Smooth muscle cell (in vitro differentiated cells): ENCODE data around the gene HOXB3. TPM values are rescaled to one million over a fixed set of nuclear protein-coding genes. Genes with fewer than 3 reads are reported as not detected.

ENCODE experiments used
- DNase-seq: peaks from one replicate; lab custom pipeline; 2025; ENCODE audit not compliant: unreplicated experiment; lab: John Stamatoyannopoulos, UW
- H2AFZ ChIP-seq: fragments of 200-600 bp; sonication (generic); 2 replicates; pipeline ENCODE4 v1.6.0; 2016; ENCODE audit warnings: antibody characterized with exemption, low read depth, mild to moderate bottlenecking
- H3F3A ChIP-seq: fragments of 200-600 bp; sonication (generic); 2 replicates; pipeline ENCODE4 v1.6.0; 2017; ENCODE audit warnings: antibody characterized with exemption, low read depth
- H3K27ac ChIP-seq: fragments of 200-600 bp; sonication (generic); 2 replicates; pipeline ENCODE4 v1.5.1; 2016; ENCODE audit warnings: low read depth, mild to moderate bottlenecking
- H3K27me3 ChIP-seq: fragments of 200-600 bp; sonication (generic); 2 replicates; pipeline ENCODE4 v1.6.1; 2016; ENCODE audit warnings: low read depth, mild to moderate bottlenecking
- H3K36me3 ChIP-seq: fragments of 200-600 bp; sonication (generic); 2 replicates; pipeline ENCODE4 v1.5.1; 2016; ENCODE audit warnings: low read depth
- H3K4me1 ChIP-seq: fragments of 200-600 bp; sonication (generic); 2 replicates; pipeline ENCODE4 v1.5.1; 2016; ENCODE audit warnings: low read depth
- H3K4me2 ChIP-seq: fragments of 200-600 bp; sonication (generic); 2 replicates; pipeline ENCODE4 v1.6.0; 2016; ENCODE audit warnings: mild to moderate bottlenecking
- H3K4me3 ChIP-seq: fragments of 200-600 bp; sonication (generic); 2 replicates; pipeline ENCODE4 v1.5.1; 2016; ENCODE audit warnings: mild to moderate bottlenecking
- H3K79me2 ChIP-seq: fragments of 200-600 bp; sonication (generic); 2 replicates; pipeline ENCODE4 v1.6.0; 2016; ENCODE audit warnings: low read depth, mild to moderate bottlenecking
- H3K9ac ChIP-seq: fragments of 200-600 bp; sonication (generic); 2 replicates; pipeline ENCODE4 v1.6.0; 2016; ENCODE audit warnings: low read depth
- H3K9me3 ChIP-seq: fragments of 200-600 bp; sonication (generic); replicated peaks from 2 replicates; pipeline ENCODE4 v1.5.1; 2016; ENCODE audit warnings: low read depth
- H4K20me1 ChIP-seq: fragments of 200-600 bp; sonication (generic); 2 replicates; pipeline ENCODE4 v1.6.0; 2016; ENCODE audit warnings: low read depth
- WGBS: methylation state at CpG from one replicate; pipeline ENCODE4 v1.1.7; 2016; ENCODE audit warnings: low lambda C conversion rate; 5-methylcytosine and 5-hydroxymethylcytosine counted together
- polyA plus RNA-seq: library from polyadenylated mRNA; unstranded; fragments of >200 nt; fragmentation: Nextera tagmentation; extraction: Ambion mirVana; gene quantifications from 2 replicates; pipeline ENCODE4 v1.2.1, GENCODE V29; 2016
- total RNA-seq: library from RNA; depleted of rRNA; stranded (reverse); fragments of >200 nt; gene quantifications from 2 replicates; pipeline ENCODE4 v1.2.3, GENCODE V29; 2014
- TF ChIP-seq, protein P1 (sequence below): fragments of 200-600 bp; sonication (generic); IDR thresholded peaks from 2 replicates; pipeline ENCODE4 v1.5.1; 2017; ENCODE audit warnings: borderline replicate concordance, mild to moderate bottlenecking, antibody characterized with exemption; ENCODE audit not compliant: insufficient read depth, poor library complexity, severe bottlenecking

The HOXB3 gene
- total and polyA plus RNA-seq, 2 experiments from 2014 or later, result 2.8 to 5.1 TPM

DNA sequence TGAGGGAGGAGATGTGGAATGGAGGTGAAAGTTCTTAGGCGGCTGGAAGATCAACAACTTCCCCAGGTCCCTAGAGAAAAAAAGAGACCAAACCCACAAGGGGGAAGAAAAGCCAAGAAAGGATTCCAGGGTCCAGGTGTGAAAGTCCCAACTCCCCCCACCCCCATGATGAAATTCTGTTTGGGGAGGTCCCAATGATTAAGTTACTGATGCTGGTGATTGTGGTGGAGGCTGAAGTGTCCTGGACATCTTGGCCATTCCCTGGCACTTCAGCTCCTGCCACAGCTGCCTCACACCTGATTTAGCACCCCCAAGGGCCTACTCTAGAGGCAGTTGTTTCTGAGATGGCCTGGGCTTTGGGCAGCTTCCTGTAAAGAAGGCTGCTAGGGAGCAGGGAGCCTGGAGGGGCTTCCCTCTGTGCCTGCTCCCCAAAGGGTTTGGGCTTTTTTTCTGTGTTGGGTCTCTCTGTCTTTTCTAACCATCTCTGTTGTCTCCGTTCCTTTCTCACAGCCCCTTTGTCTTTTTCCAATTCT, 25.0 kb downstream of the HOXB3 start:
- Histone ChIP-seq H3K79me2 (peaks cover 45% of the 10 kb centered on the region), H3F3A (no peaks in the 10 kb centered on the region), H4K20me1 (peaks cover 100% of the 10 kb centered on the region), H3K27me3 (peaks cover 92% of the 10 kb centered on the region), H3K36me3 (no peaks in the 10 kb centered on the region), H3K27ac (no peak overlapping the region), H3K4me3 (no peak overlapping the region), H3K4me2 (peak overlapping the region; percentile 89), H3K4me1 (peaks cover 6% of the 10 kb centered on the region), H3K9me3 (no peaks in the 10 kb centered on the region), H2AFZ (no peak overlapping the region), H3K9ac (no peak overlapping the region)
- WGBS, result 70% methylated on average over 2 of the region's 2 CpGs
- DNase-seq, result no peak
- TF ChIP-seq, protein P1, sequence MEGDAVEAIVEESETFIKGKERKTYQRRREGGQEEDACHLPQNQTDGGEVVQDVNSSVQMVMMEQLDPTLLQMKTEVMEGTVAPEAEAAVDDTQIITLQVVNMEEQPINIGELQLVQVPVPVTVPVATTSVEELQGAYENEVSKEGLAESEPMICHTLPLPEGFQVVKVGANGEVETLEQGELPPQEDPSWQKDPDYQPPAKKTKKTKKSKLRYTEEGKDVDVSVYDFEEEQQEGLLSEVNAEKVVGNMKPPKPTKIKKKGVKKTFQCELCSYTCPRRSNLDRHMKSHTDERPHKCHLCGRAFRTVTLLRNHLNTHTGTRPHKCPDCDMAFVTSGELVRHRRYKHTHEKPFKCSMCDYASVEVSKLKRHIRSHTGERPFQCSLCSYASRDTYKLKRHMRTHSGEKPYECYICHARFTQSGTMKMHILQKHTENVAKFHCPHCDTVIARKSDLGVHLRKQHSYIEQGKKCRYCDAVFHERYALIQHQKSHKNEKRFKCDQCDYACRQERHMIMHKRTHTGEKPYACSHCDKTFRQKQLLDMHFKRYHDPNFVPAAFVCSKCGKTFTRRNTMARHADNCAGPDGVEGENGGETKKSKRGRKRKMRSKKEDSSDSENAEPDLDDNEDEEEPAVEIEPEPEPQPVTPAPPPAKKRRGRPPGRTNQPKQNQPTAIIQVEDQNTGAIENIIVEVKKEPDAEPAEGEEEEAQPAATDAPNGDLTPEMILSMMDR, result no peak

DNA sequence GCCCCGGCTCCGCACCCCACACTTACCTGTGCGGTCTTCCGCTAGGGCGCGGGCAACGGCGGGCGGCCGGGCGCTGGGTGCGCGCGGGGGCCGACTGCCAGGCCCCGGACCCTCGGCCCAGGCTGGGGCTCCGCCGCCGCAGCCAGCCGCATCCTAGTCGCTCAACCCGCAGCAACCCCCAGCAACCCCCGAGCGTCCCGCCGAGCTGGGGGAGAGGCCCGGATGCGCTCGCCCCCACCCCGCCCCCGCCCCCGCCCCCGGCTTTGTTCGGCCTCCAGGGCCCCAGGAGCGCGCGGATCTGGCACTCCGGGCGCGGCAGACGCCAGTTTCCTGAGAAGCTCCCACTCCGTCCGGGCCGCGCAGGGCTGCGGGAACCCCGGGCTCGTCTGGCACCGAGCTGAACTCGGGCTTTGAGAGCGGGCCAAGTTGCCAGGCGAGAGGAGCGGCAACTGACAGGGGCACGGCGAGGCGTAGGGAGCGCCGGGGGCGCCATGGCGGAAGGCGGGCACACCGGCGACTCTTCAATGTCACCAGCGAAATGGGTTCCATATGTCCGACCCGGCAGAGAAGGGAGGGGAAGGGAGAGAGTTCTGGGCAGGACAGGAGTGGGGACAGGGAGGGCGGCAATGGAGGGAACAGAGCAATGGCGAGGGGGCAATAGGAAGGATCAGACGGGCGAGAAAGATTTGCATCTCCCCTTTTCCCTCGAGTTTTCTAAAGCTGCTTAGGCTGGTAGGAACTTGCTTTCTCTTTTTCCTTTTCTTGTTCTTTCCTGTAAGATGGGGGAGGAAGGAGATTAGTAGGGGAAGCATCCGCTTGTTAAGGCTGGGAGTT, 25.6 kb downstream of the HOXB3 start:
- Histone ChIP-seq H3K4me2 (peak overlapping the region; percentile 89), H3K4me3 (peak overlapping the region; percentile 47), H3K9me3 (no peaks in the 10 kb centered on the region), H3K9ac (peak overlapping the region; percentile 26), H3K36me3 (no peaks in the 10 kb centered on the region), H2AFZ (no peak overlapping the region), H4K20me1 (peaks cover 100% of the 10 kb centered on the region), H3K79me2 (peaks cover 39% of the 10 kb centered on the region), H3K4me1 (peaks cover 6% of the 10 kb centered on the region), H3F3A (no peaks in the 10 kb centered on the region), H3K27ac (no peak overlapping the region), H3K27me3 (peaks cover 92% of the 10 kb centered on the region)
- DNase-seq, result no peak
- WGBS, result 12% methylated on average over 51 of the region's 73 CpGs
- TF ChIP-seq, protein P1, result no peak

DNA sequence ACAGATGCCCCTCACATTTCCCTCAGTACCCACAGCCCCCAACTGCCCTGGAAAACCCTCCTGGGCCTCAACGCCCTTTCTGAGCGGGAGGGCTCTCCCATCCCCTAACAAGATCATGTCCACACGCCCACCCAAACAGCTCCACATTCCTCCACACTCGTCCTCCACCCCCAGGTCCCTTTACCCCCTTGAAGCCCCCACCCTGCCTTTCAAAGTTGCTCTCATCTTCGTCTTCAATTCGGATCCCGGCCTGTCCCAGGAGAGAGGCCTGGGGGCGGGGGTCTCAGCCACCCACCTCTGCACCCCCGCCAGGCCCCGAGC, 26.2 kb downstream of the HOXB3 start:
- Histone ChIP-seq H3K9ac (no peak overlapping the region), H3K27ac (no peak overlapping the region), H3K79me2 (peaks cover 33% of the 10 kb centered on the region), H3K27me3 (peaks cover 92% of the 10 kb centered on the region), H4K20me1 (peaks cover 100% of the 10 kb centered on the region), H3K4me1 (peaks cover 6% of the 10 kb centered on the region), H3K9me3 (no peaks in the 10 kb centered on the region), H3K36me3 (no peaks in the 10 kb centered on the region), H3K4me3 (peak overlapping the region; percentile 47), H2AFZ (no peak overlapping the region), H3K4me2 (peak overlapping the region; percentile 89), H3F3A (no peaks in the 10 kb centered on the region)
- TF ChIP-seq, protein P1, result no peak
- no peak for DNase-seq
- whole genome bisulfite sequencing, result 43% methylated on average over 3 of the region's 10 CpGs

DNA sequence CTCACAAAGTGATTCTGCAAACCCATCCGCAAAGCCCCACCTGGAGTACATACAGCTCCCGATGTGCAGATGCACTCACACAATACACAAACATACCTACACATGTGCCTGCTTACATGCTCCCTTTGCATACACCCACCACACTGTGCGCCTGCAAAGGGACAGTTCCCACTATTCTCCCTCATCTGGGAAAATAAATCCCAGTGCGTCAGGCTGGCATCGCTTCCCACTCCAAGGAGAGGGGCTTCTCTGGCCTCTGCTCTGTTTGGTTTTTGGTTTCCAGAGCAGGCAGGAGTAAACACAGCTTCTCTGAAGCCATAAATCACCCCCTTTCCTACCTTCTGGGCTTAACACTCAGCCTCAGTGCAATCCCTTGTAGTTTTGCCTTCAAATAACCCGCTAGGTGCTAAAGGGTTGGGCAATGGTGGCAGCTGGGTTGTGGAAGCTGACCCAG, 26.6 kb downstream of the HOXB3 start:
- no peak for DNase-seq
- H3K9me3 ChIP-seq, result no peaks in the 10 kb centered on the region
- H3K4me3 ChIP-seq, result peak overlapping the region; percentile 47
- H3K9ac ChIP-seq, result no peak overlapping the region
- H3K27ac ChIP-seq, result no peak overlapping the region
- H3K36me3 ChIP-seq, result no peaks in the 10 kb centered on the region
- peaks cover 92% of the 10 kb centered on the region for H3K27me3 ChIP-seq
- peak overlapping the region; percentile 89 for H3K4me2 ChIP-seq
- 78% methylated on average over 6 of the region's 6 CpGs for WGBS
- no peak overlapping the region for H2AFZ ChIP-seq
- no peaks in the 10 kb centered on the region for H3F3A ChIP-seq
- H3K79me2 ChIP-seq, result peaks cover 29% of the 10 kb centered on the region
- TF ChIP-seq, protein P1, result no peak
- peaks cover 6% of the 10 kb centered on the region for H3K4me1 ChIP-seq
- peaks cover 100% of the 10 kb centered on the region for H4K20me1 ChIP-seq
